ENCODE data around the gene TFE3. TPM values are rescaled to one million over a fixed set of nuclear protein-coding genes. Genes with fewer than 3 reads are reported as not detected.

TFE3 gene
- total RNA-seq, 4 donors from 2014 or later, result 68.4 to 160 (median 118) TPM

- Histone ChIP-seq H3K9me3 (no peaks in the 10 kb centered on the region), H3K27ac (no peak overlapping the region), H3K4me3 (replicated peaks in 1 of 3) (no peak overlapping the region), H3K36me3 (no peaks in the 10 kb centered on the region), H3K27me3 (no peaks in the 10 kb centered on the region), H3K4me1 (peaks cover 0 to 4% of the 10 kb centered on the region in 2 donors)
- no peak for DNase-seq
- TF ChIP-seq, protein P1, sequence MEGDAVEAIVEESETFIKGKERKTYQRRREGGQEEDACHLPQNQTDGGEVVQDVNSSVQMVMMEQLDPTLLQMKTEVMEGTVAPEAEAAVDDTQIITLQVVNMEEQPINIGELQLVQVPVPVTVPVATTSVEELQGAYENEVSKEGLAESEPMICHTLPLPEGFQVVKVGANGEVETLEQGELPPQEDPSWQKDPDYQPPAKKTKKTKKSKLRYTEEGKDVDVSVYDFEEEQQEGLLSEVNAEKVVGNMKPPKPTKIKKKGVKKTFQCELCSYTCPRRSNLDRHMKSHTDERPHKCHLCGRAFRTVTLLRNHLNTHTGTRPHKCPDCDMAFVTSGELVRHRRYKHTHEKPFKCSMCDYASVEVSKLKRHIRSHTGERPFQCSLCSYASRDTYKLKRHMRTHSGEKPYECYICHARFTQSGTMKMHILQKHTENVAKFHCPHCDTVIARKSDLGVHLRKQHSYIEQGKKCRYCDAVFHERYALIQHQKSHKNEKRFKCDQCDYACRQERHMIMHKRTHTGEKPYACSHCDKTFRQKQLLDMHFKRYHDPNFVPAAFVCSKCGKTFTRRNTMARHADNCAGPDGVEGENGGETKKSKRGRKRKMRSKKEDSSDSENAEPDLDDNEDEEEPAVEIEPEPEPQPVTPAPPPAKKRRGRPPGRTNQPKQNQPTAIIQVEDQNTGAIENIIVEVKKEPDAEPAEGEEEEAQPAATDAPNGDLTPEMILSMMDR (IDR thresholded peaks at IDR 0.05), result no peak
- no peak for TF ChIP-seq POLR2A (IDR thresholded peaks at IDR 0.05)
- intact Hi-C loops (cut with DNase I), result no loop called here
- WGBS, 2 donors, result 86 to 92% methylated on average over 4 to 8 of the region's 9 CpGs
Observed at GRCh38 chrX:49066690-49067089, 23.5 kb upstream of the TFE3 start.

DNA sequence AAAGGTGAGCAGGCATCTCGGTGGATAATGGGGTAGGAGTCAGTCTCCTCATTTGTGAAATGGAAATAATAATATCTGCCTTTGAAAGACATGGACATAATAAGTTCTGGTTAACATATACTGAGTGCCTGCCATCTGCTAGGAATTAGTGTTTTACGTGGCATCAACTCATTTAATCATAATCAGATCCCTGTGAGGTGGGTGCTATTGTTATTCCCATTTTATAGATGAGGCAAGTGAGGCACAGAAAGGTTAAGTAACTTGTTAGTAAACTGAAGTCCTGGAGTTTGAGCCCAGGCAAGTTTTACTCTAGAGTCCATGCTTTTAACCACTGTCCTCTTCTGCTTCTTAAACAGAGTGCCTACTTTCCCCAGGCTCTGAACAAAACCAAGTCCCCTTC, 23.1 kb upstream of the TFE3 start:
- H3K4me3 ChIP-seq (replicated peaks in 1 of 3), result no peak overlapping the region
- 94 to 100% methylated on average over 2 of the region's 2 CpGs for WGBS, 2 donors
- intact Hi-C loops (cut with DNase I), result no loop called here
- no peak for TF ChIP-seq POLR2A (IDR thresholded peaks at IDR 0.05)
- TF ChIP-seq, protein P1 (IDR thresholded peaks at IDR 0.05), result no peak
- no peaks in the 10 kb centered on the region for H3K4me1 ChIP-seq
- no peak for DNase-seq
- H3K9me3 ChIP-seq, result no peaks in the 10 kb centered on the region
- no peaks in the 10 kb centered on the region for H3K27me3 ChIP-seq
- H3K36me3 ChIP-seq, result no peaks in the 10 kb centered on the region
- no peak overlapping the region for H3K27ac ChIP-seq

DNA sequence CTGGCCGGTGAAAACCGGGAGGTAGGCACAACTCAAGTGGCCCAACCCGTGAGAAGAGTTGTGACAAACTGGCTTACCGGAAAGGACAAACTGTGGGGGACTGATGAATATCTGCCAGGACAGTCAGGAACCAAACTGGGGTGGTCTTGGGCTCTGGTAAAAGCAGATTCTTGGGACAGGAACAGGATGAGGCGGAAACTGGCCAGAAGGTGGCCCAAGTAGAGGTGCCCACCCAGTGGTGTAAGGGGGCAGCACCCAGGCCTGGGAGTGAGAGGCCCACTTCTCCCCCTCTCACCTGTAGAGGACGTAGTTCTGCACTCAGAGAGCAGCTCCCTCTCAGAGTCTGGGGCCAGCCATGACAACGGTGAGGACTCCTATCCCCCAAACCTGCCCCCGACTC, 21.6 kb upstream of the TFE3 start:
- no peaks in the 10 kb centered on the region for H3K4me1 ChIP-seq
- intact Hi-C loops (cut with DNase I), result no loop called here
- no peak overlapping the region for H3K27ac ChIP-seq
- TF ChIP-seq, protein P1 (IDR thresholded peaks at IDR 0.05), result no peak
- TF ChIP-seq POLR2A (IDR thresholded peaks at IDR 0.05), result no peak
- H3K4me3 ChIP-seq (replicated peaks in 1 of 3), result no peak overlapping the region
- DNase-seq, result no peak
- H3K36me3 ChIP-seq, result no peaks in the 10 kb centered on the region
- no peaks in the 10 kb centered on the region for H3K9me3 ChIP-seq
- 89 to 90% methylated on average over 6 to 7 of the region's 8 CpGs for WGBS, 2 donors
- no peaks in the 10 kb centered on the region for H3K27me3 ChIP-seq

- no peak overlapping the region for H3K27ac ChIP-seq
- DNase-seq, result no peak
- intact Hi-C loops (cut with DNase I), result no loop called here
- H3K4me1 ChIP-seq, result no peaks in the 10 kb centered on the region
- H3K9me3 ChIP-seq, result no peaks in the 10 kb centered on the region
- H3K36me3 ChIP-seq, result no peaks in the 10 kb centered on the region
- TF ChIP-seq POLR2A (IDR thresholded peaks at IDR 0.05), result no peak
- TF ChIP-seq, protein P1 (IDR thresholded peaks at IDR 0.05), result no peak
- WGBS, 2 donors, result 80% methylated on average over 1 of the region's 20 CpGs; no CpG with 5 or more reads in 1 of the 2 donors
- H3K27me3 ChIP-seq, result no peaks in the 10 kb centered on the region
- H3K4me3 ChIP-seq (replicated peaks in 1 of 3), result no peak overlapping the region
Observed at GRCh38 chrX:49064303-49064702, 21.1 kb upstream of the TFE3 start.

DNA sequence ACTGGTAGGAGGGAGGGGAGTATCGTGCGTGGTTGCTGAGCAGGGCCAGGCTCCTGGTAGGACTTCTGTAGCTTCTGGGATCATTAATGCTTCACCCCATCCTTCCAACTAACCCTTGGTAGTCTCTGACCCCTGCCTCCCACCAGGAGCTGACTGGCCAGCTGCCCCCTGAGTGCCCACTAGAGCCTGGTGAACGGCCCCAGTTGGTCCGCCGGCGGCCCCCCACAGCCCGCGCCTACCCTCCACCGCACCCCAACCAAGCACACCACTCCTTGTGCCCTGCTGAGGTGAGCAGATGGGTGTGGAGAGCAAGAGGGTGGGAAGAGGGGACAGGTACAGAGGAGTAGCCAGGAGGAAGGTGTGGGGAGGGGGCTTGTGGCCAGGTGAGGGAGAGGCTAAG, 20.6 kb upstream of the TFE3 start:
- no peaks in the 10 kb centered on the region for H3K9me3 ChIP-seq
- H3K36me3 ChIP-seq, result no peaks in the 10 kb centered on the region
- H3K4me3 ChIP-seq (replicated peaks in 1 of 3), result no peak overlapping the region
- H3K27me3 ChIP-seq, result no peaks in the 10 kb centered on the region
- 95 to 99% methylated on average over 7 to 9 of the region's 9 CpGs for WGBS, 2 donors
- no peak overlapping the region for H3K27ac ChIP-seq
- no peak for TF ChIP-seq POLR2A (IDR thresholded peaks at IDR 0.05)
- TF ChIP-seq, protein P1 (IDR thresholded peaks at IDR 0.05), result no peak
- intact Hi-C loops (cut with DNase I), result no loop called here
- H3K4me1 ChIP-seq, result no peaks in the 10 kb centered on the region
- DNase-seq, result no peak

Data from thyroid gland (tissue), 4 donors.